C1 segment of cervical spinal cord (tissue), 14 donors: ENCODE results near the gene TTN.

Source experiments
- DNase-seq, 14 donors: peaks; one replicate each; lab custom pipeline; 2025; lab: John Stamatoyannopoulos, UW

The TTN gene

GRCh38 chr2:178496049-178496448 lies 311.2 kb downstream of the TTN start:
- DNase-seq: no peak

- DNase-seq: no peak
Observed at GRCh38 chr2:178491612-178492011, 315.6 kb downstream of the TTN start.

GRCh38 chr2:178485356-178485755 lies 321.9 kb downstream of the TTN start:
- no peak for DNase-seq

- peak in 4 of 14 donors; percentile 9 to 37 (median 12) for DNase-seq
Observed at GRCh38 chr2:178484245-178485041, 322.8 kb downstream of the TTN start.

- DNase-seq: no peak
Observed at GRCh38 chr2:178482437-178482836, 324.8 kb downstream of the TTN start.

- DNase-seq: peak; percentile 62 to 94 (median 90)
Observed at GRCh38 chr2:178480227-178481181, 326.7 kb downstream of the TTN start, which contains the start of gene PLEKHA3. TSS of gene PLEKHA3 (plus strand) at chr2:178480457. CDS start at chr2:178480870, 413 bp downstream.

GRCh38 chr2:178479758-178480226 lies 327.4 kb downstream of the TTN start:
- DNase-seq: no peak

- DNase-seq: peak in 2 of 14 donors; percentile 31 to 38
Observed at GRCh38 chr2:178479275-178479616, 328.0 kb downstream of the TTN start.

- DNase-seq: peak; percentile 32 to 89 (median 83)
Observed at GRCh38 chr2:178478439-178479274, 328.6 kb downstream of the TTN start, which contains the start of gene FKBP7. TSS of gene FKBP7 (minus strand) at chr2:178478600. CDS start at chr2:178478499, 101 bp downstream.

GRCh38 chr2:178478130-178478438 lies 329.1 kb downstream of the TTN start:
- no peak for DNase-seq

GRCh38 chr2:178477443-178478129 lies 329.6 kb downstream of the TTN start:
- no peak for DNase-seq

- DNase-seq: no peak
Observed at GRCh38 chr2:178476477-178476876, 330.7 kb downstream of the TTN start.
